ENCODE data around the gene ZNF662.

DNA sequence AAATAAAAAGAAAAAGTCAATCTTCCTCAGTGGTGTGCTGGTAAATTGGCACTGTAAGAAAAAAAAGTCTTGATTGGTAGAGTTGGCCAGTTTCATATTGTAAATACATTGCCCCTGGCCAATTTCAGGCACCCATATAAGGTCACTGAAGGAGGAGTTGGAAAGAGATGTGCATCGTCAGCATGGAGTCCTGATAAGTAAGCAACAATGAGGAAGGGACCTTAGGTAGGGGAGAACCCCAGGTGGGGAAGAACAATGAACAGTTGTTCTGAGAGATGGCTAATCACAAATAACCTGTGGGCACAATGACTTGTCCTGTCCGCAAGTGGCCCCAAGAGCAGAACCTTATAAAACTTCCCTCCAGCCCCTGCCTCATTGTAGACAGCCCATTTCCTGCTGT is 21.6 kb upstream of the ZNF662 start:
- TF ChIP-seq, protein P1, sequence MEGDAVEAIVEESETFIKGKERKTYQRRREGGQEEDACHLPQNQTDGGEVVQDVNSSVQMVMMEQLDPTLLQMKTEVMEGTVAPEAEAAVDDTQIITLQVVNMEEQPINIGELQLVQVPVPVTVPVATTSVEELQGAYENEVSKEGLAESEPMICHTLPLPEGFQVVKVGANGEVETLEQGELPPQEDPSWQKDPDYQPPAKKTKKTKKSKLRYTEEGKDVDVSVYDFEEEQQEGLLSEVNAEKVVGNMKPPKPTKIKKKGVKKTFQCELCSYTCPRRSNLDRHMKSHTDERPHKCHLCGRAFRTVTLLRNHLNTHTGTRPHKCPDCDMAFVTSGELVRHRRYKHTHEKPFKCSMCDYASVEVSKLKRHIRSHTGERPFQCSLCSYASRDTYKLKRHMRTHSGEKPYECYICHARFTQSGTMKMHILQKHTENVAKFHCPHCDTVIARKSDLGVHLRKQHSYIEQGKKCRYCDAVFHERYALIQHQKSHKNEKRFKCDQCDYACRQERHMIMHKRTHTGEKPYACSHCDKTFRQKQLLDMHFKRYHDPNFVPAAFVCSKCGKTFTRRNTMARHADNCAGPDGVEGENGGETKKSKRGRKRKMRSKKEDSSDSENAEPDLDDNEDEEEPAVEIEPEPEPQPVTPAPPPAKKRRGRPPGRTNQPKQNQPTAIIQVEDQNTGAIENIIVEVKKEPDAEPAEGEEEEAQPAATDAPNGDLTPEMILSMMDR (IDR thresholded peaks at IDR 0.05), result no peak
- TF ChIP-seq EZH2phosphoT487 (IDR thresholded peaks at IDR 0.05) (no peak), EZH2 (IDR thresholded peaks at IDR 0.05) (no peak)
